Stomach (tissue), 9 donors: ENCODE measurements around the gene TMEM151B. TPM values are rescaled to one million over a fixed set of nuclear protein-coding genes. Genes with fewer than 3 reads are reported as not detected.

Source experiments
- DNase-seq, 2 donors: peaks; one replicate each; pipeline versions ENCODE4 v3.0.0 to v3.0.0-alpha.2; 2013 to 2019
- H3K27ac ChIP-seq, 5 donors: fragments of 200-600 bp in 4 of 5; sonication (generic) in 4 of 5; one replicate each; pipeline ENCODE4 v1.5.1; 2013 to 2019; ENCODE audit warnings: mild to moderate bottlenecking in 1 of 5, moderate library complexity in 1 of 5
- H3K27me3 ChIP-seq, 3 donors: fragments of 200-600 bp; sonication (generic); one replicate each; pipeline ENCODE4 v1.5.1; 2017 to 2019; ENCODE audit warnings: mixed run types in 1 of 3
- H3K36me3 ChIP-seq, 4 donors: fragments of 200-600 bp; sonication (generic); 1 replicate in 3 of 4; 2 replicates in 1 of 4; pipeline ENCODE4 v1.5.1; 2016 to 2019
- H3K4me1 ChIP-seq, 4 donors: fragments of 200-600 bp; sonication (generic); one replicate each; pipeline ENCODE4 v1.5.1; 2016 to 2019
- H3K4me3 ChIP-seq, 4 donors: fragments of 200-600 bp; sonication (generic) in 3 of 4; one replicate each; pipeline ENCODE4 v1.5.1; 2016 to 2019; ENCODE audit warnings: mild to moderate bottlenecking in 1 of 4
- H3K9me3 ChIP-seq, 4 donors: fragments of 200-600 bp; sonication (generic); one replicate each; pipeline ENCODE4 v1.5.1; 2016 to 2019
- EP300 ChIP-seq: sonication (generic); formaldehyde crosslinking; IDR thresholded peaks from one replicate; pipeline ENCODE4 v1.6.1; 2017; ENCODE audit warnings: antibody characterized with exemption
- POLR2A ChIP-seq, 4 donors: fragments of 450-650 bp; IDR thresholded peaks; one replicate each; pipeline ENCODE4 v1.6.1; 2016; ENCODE audit warnings: antibody characterized with exemption in 4 of 4, control low read depth in 2 of 4, mild to moderate bottlenecking in 1 of 4, moderate library complexity in 1 of 4
- POLR2AphosphoS5 ChIP-seq, 3 donors: sonication (generic); formaldehyde crosslinking; IDR thresholded peaks; one replicate each; pipeline ENCODE4 v1.6.1; 2016; ENCODE audit warnings: antibody characterized with exemption in 3 of 3
- WGBS, 5 donors: extraction: QIAGEN DNeasy Blood & Tissue Kit in 3 of 5; methylation state at CpG; one replicate each; pipeline versions ENCODE4 v1.1.5 to v1.1.7; 2013 to 2018; 5-methylcytosine and 5-hydroxymethylcytosine counted together
- intact Hi-C: fragments of 100-400 bp; cut with DNase I; formaldehyde crosslinking; loops from one replicate; pipeline ENCODE4 v1.15.1; 2023; ENCODE audit warnings: low total_unique reads
- polyA plus RNA-seq, 3 donors: library from polyadenylated mRNA; stranded (reverse); fragments of 200-250 nt; gene quantifications; one replicate each; pipeline ENCODE4 v1.2.3, GENCODE V29; 2013
- total RNA-seq, 5 donors: library from RNA; depleted of rRNA; stranded (reverse); fragments of >200 nt; gene quantifications; one replicate each; pipeline versions ENCODE4 v1.1.0 to v1.2.3, GENCODE V29; 2014 to 2016
- TF ChIP-seq, protein P1 (sequence below), 7 experiments: fragments of 450-650 bp in 4 of 7; fragments of 200-600 bp in 3 of 7; sonication (generic) in 3 of 7; IDR thresholded peaks; one replicate each; pipeline ENCODE4 v1.5.1; 2016 to 2019; ENCODE audit warnings: antibody characterized with exemption in 7 of 7, control low read depth in 2 of 7, mild to moderate bottlenecking in 1 of 7
- donor health status: healthy with polysubstance abuse.
- donor health status: Bipolar disorder and iron deficiency.
- donor health status: healthy.

TMEM151B gene
- total and polyA plus RNA-seq, 8 donors = 0.12 to 0.29 (median 0.23) TPM; not detected in 4

DNA sequence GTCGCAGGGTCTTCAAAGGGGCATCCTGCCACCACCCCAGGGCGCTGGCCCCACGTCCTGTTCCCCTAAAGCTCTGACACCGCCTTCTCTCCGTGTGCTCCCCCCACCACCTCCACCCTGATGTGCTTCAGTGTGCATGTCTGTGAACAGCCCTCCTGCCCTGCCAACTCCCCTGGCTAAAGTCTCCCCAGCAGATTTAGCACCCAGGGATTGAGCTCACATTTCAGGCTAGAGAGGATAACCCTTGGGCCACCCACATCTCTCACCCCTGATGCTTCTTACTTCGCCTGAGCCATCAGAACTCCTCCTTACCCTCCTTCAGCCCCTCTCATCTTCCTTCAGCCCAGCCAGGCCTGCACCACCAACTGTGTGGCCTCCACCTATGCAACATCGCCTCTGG, 7.5 kb downstream of the TMEM151B start:
- no peak for DNase-seq
- WGBS, 5 donors = 73 to 83% (median 80%) methylated on average over 7 of the region's 7 CpGs
- intact Hi-C loops = no loop called here

DNA sequence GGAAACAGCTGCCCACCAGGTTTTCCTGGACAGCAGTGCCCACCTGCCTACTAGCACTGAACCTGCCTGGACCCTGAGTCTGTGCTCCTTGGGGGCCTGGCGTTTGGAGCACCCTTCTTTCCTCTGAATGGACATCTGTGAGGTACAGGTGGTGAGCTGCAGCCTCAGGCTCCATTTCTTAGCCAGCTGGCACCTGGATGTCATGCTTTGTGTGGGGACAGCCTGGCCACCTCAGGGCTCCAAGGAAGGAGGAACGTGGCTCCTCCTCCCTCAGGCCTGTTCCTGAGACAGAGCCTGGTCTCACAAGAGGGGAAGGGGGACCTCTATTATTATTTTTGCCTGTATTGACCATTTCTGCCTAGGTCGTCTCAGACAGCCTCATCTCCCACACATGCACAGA, 8.1 kb downstream of the TMEM151B start:
- intact Hi-C loops = no loop called here
- Histone ChIP-seq H3K9me3 (no peaks in the 10 kb centered on the region), H3K4me1 (peaks cover 10 to 13% (median 12%) of the 10 kb centered on the region in 4 donors), H3K4me3 (no peak overlapping the region), H3K36me3 (no peaks in the 10 kb centered on the region), H3K27ac (no peak overlapping the region), H3K27me3 (peaks cover 0 to 74% (median 46%) of the 10 kb centered on the region in 3 donors)
- no peak for DNase-seq
- 51 to 68% (median 65%) methylated on average over 2 to 3 of the region's 3 CpGs for WGBS, 5 donors
- TF ChIP-seq POLR2AphosphoS5 (IDR thresholded peaks at IDR 0.05) (no peak), EP300 (no peak), POLR2A (IDR thresholded peaks at IDR 0.05) (no peak)
- TF ChIP-seq, protein P1, sequence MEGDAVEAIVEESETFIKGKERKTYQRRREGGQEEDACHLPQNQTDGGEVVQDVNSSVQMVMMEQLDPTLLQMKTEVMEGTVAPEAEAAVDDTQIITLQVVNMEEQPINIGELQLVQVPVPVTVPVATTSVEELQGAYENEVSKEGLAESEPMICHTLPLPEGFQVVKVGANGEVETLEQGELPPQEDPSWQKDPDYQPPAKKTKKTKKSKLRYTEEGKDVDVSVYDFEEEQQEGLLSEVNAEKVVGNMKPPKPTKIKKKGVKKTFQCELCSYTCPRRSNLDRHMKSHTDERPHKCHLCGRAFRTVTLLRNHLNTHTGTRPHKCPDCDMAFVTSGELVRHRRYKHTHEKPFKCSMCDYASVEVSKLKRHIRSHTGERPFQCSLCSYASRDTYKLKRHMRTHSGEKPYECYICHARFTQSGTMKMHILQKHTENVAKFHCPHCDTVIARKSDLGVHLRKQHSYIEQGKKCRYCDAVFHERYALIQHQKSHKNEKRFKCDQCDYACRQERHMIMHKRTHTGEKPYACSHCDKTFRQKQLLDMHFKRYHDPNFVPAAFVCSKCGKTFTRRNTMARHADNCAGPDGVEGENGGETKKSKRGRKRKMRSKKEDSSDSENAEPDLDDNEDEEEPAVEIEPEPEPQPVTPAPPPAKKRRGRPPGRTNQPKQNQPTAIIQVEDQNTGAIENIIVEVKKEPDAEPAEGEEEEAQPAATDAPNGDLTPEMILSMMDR (IDR thresholded peaks at IDR 0.05) = no peak

More for the DNA sequence above, 7.5 kb downstream of the TMEM151B start:
- Histone ChIP-seq H3K4me3 (no peak overlapping the region), H3K27me3 (peaks cover 0 to 77% (median 51%) of the 10 kb centered on the region in 3 donors), H3K4me1 (peaks cover 10 to 13% (median 12%) of the 10 kb centered on the region in 4 donors), H3K36me3 (no peaks in the 10 kb centered on the region), H3K27ac (no peak overlapping the region), H3K9me3 (no peaks in the 10 kb centered on the region)
- TF ChIP-seq, protein P1 (IDR thresholded peaks at IDR 0.05) = no peak
- no peak for TF ChIP-seq EP300
- no peak for TF ChIP-seq POLR2AphosphoS5 (IDR thresholded peaks at IDR 0.05)
- TF ChIP-seq POLR2A (IDR thresholded peaks at IDR 0.05) = no peak

DNA sequence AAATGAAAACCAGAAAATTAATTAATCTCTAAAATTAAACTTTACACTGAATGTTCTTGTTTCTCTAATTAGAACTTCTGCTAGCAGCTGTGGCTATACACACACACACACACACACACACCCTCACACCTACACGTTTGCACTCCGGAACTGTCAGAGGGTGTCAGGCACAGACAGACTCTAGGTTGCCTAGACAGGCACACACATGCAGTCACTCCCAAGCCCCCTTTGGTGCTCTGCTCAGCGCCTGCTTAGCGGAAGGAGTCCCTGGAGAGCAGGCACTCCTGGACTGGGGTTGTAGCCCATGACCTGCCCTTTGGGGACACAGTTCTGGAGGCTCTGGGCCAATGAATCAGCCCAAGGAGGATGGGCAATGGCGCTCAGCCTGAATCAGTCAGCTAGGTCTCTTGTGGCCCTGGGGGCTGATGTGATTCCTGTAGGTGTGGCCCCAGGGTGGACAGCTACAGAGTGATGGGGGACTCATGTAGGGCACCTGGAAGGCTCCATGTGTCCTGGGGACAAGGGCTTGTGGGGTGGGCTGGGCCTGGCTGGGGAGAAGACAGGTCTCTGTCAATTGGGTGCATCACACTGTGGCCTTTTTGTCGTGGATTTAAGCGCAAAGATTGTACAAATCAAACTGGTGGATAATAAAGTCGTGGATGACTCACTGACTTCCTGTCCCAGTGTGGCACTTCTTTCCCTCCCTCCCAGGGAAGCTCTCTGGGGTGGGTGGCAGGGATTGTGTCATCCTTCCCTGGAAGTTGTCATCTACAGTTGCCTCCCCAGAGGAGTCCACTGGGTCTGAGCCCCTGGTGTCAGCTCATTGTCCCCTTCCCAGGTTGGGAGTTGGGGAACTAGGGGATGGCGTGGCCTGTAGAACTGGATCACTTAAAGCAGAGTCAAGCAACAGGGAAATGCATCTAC, 8.8 kb downstream of the TMEM151B start:
- intact Hi-C loops = no loop called here
- no peak overlapping the region for H3K4me3 ChIP-seq
- no peaks in the 10 kb centered on the region for H3K36me3 ChIP-seq
- no peak overlapping the region for H3K27ac ChIP-seq
- peaks cover 0 to 74% (median 41%) of the 10 kb centered on the region in 3 donors for H3K27me3 ChIP-seq
- 54 to 77% (median 63%) methylated on average over 6 to 9 of the region's 9 CpGs for WGBS, 5 donors
- H3K4me1 ChIP-seq = peaks cover 10 to 13% (median 12%) of the 10 kb centered on the region in 4 donors
- no peaks in the 10 kb centered on the region for H3K9me3 ChIP-seq
- TF ChIP-seq POLR2AphosphoS5 (IDR thresholded peaks at IDR 0.05) (no peak), POLR2A (IDR thresholded peaks at IDR 0.05) (no peak), EP300 (no peak)
- TF ChIP-seq, protein P1 (IDR thresholded peaks at IDR 0.05) = no peak
- no peak for DNase-seq

DNA sequence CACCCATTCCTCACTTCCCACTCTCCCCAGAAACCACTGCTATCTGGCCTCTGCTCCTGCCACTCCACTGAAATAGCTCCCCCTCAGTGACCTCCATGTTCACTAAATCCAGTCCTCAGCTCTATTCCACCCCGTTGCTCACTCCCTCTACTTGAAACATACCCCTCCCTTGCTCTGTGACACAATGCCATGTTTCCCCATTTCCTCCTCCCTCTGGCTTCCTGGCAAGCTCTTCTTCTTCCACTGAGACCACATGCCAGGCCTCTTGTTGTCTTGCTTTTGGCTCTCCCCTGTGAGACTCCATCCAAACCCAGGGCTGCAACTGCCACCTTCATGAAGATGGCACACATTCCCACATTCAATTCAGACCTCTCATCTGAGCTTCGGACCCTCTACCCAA, 13.9 kb downstream of the TMEM151B start:
- Histone ChIP-seq H3K27ac (no peak overlapping the region), H3K9me3 (no peaks in the 10 kb centered on the region), H3K4me3 (no peak overlapping the region), H3K27me3 (peaks cover 0 to 71% (median 25%) of the 10 kb centered on the region in 3 donors), H3K36me3 (no peaks in the 10 kb centered on the region), H3K4me1 (no peaks in the 10 kb centered on the region)
- DNase-seq = no peak
- intact Hi-C loops = no loop called here
- 44 to 53% (median 48%) methylated on average over 2 of the region's 2 CpGs for WGBS, 5 donors
- TF ChIP-seq POLR2A (IDR thresholded peaks at IDR 0.05) = no peak
- no peak for TF ChIP-seq POLR2AphosphoS5 (IDR thresholded peaks at IDR 0.05)
- TF ChIP-seq, protein P1 (IDR thresholded peaks at IDR 0.05) = no peak
- TF ChIP-seq EP300 = no peak
